ENCODE data around the gene PLCB3. TPM values are rescaled to one million over a fixed set of nuclear protein-coding genes. Genes with fewer than 3 reads are reported as not detected.

Gene PLCB3
- total RNA-seq, 4 donors from 2014 or later = 10.8 to 17.9 (median 16.3) TPM

GRCh38 chr11:64216879-64217278, 34.5 kb upstream of the PLCB3 start:
- TF ChIP-seq CTCF (IDR thresholded peaks at IDR 0.05; ENCODE audit: low read depth) = no peak

- TF ChIP-seq CTCF (IDR thresholded peaks at IDR 0.05; ENCODE audit: low read depth) = no peak
Observed at GRCh38 chr11:64218628-64219353, 32.5 kb upstream of the PLCB3 start.

- TF ChIP-seq CTCF (IDR thresholded peaks at IDR 0.05; ENCODE audit: low read depth) = no peak
Observed at GRCh38 chr11:64219354-64219684, 32.0 kb upstream of the PLCB3 start.

- no peak for TF ChIP-seq CTCF (IDR thresholded peaks at IDR 0.05; ENCODE audit: low read depth)
Observed at GRCh38 chr11:64219755-64220154, 31.6 kb upstream of the PLCB3 start.

- no peak for TF ChIP-seq CTCF (IDR thresholded peaks at IDR 0.05; ENCODE audit: low read depth)
Observed at GRCh38 chr11:64220271-64220670, 31.1 kb upstream of the PLCB3 start.

GRCh38 chr11:64220798-64221197, 30.5 kb upstream of the PLCB3 start:
- no peak for TF ChIP-seq CTCF (IDR thresholded peaks at IDR 0.05; ENCODE audit: low read depth)

- no peak for TF ChIP-seq CTCF (IDR thresholded peaks at IDR 0.05; ENCODE audit: low read depth)
Observed at GRCh38 chr11:64222651-64223000, 28.7 kb upstream of the PLCB3 start.
